ENCODE data around the gene TECPR2. TPM values are rescaled to one million over a fixed set of nuclear protein-coding genes. Genes with fewer than 3 reads are reported as not detected.
A peak's percentile ranks its signal among the peaks of the same experiment; 100 is the strongest.

TECPR2 gene
- total and polyA plus RNA-seq, 2 of the 13 experiments (the other 11 are each of a cell fraction or from before 2014, with no cell fraction given), result 3.5 to 5.7 TPM

- no peak for TF ChIP-seq ZNF615 (CRISPR knock-in tag; IDR thresholded peaks at IDR 0.05; ENCODE audit: borderline replicate concordance)
- no peak for TF ChIP-seq DNMT3B (CRISPR knock-in tag; conservative IDR thresholded peaks at IDR 0.05)
- no peak for TF ChIP-seq TEAD2 (CRISPR knock-in tag; IDR thresholded peaks at IDR 0.05)
- peak; percentile 74 for TF ChIP-seq RBFOX2 (IDR thresholded peaks at IDR 0.05; ENCODE audit: low read depth, low read length)
- no peak for TF ChIP-seq PBX2 (CRISPR knock-in tag; IDR thresholded peaks at IDR 0.05)
- TF ChIP-seq HNRNPH1 (optimal IDR thresholded peaks at IDR 0.05; ENCODE audit: low read depth, low read length), result no peak
- no peak for TF ChIP-seq ZBTB40 (IDR thresholded peaks at IDR 0.05)
- TF ChIP-seq ZBTB40 (CRISPR knock-in tag; IDR thresholded peaks at IDR 0.05), result no peak
- peak; percentile 83 for TF ChIP-seq ZFP82 (CRISPR knock-in tag; IDR thresholded peaks at IDR 0.05; ENCODE audit: borderline replicate concordance)
- no peak for TF ChIP-seq BCLAF1 (IDR thresholded peaks at IDR 0.05)
- TF ChIP-seq ZNF468 (CRISPR knock-in tag; IDR thresholded peaks at IDR 0.05), result no peak
- TF ChIP-seq ZNF460 (CRISPR knock-in tag; IDR thresholded peaks at IDR 0.05; ENCODE audit: borderline replicate concordance), result peak; percentile 38; the same call in 1 of the 2 replicates
- no peak for TF ChIP-seq ZNF777 (CRISPR knock-in tag; IDR thresholded peaks at IDR 0.05)
These were observed 176.1 kb downstream of the TECPR2 start (continued) for GRCh38 chr14:102538602-102539543.
